Lung (tissue), 16 donors: ENCODE results near the gene CEP68. TPM values are rescaled to one million over a fixed set of nuclear protein-coding genes. Genes with fewer than 3 reads are reported as not detected.

Experiments
- ATAC-seq: fragments of 200-7000 bp; cut with Tn5 transposase; one replicate; pipeline ENCODE4 v1.9.1; 2020; ENCODE audit warnings: moderate number of reproducible peaks; ENCODE audit not compliant: insufficient read depth, low FRiP score
- DNase-seq, 3 donors: peaks; one replicate each; pipeline ENCODE4 v3.0.0-alpha.2; 2013 to 2017
- H3K27ac ChIP-seq, 2 donors: one replicate each; pipeline ENCODE4 v1.5.1; 2013; ENCODE audit warnings: mild to moderate bottlenecking in 2 of 2, moderate library complexity in 2 of 2, control low read depth in 1 of 2, inconsistent platforms in 1 of 2, low read depth in 1 of 2, low read length in 1 of 2
- H3K27me3 ChIP-seq, 3 donors: one replicate each; pipeline ENCODE4 v1.5.1; 2013; ENCODE audit warnings: low read length in 2 of 3; ENCODE audit not compliant: control insufficient read depth in 3 of 3, insufficient read depth in 3 of 3
- H3K36me3 ChIP-seq, 4 donors: one replicate each; pipeline ENCODE4 v1.5.1; 2013; ENCODE audit warnings: low read length in 4 of 4, mild to moderate bottlenecking in 1 of 4, moderate library complexity in 1 of 4; ENCODE audit not compliant: control insufficient read depth in 4 of 4, insufficient read depth in 4 of 4
- H3K4me1 ChIP-seq, 5 donors: one replicate each; pipeline ENCODE4 v1.5.1; 2013; ENCODE audit warnings: low read length in 5 of 5, mild to moderate bottlenecking in 2 of 5, moderate library complexity in 1 of 5; ENCODE audit not compliant: control insufficient read depth in 5 of 5, insufficient read depth in 5 of 5
- H3K4me3 ChIP-seq: one replicate; pipeline ENCODE4 v1.5.1; 2013; ENCODE audit warnings: mild to moderate bottlenecking, control low read depth, moderate library complexity
- H3K9ac ChIP-seq, 2 donors: one replicate each; pipeline ENCODE4 v1.5.1; 2013; ENCODE audit warnings: low read length in 2 of 2, control low read depth in 1 of 2; ENCODE audit not compliant: insufficient read depth in 1 of 2
- H3K9me3 ChIP-seq, 4 donors: one replicate each; pipeline ENCODE4 v1.5.1; 2013; ENCODE audit warnings: low read length in 3 of 4, mild to moderate bottlenecking in 1 of 4, moderate library complexity in 1 of 4; ENCODE audit not compliant: control insufficient read depth in 4 of 4, insufficient read depth in 3 of 4
- CTCF ChIP-seq: IDR thresholded peaks from 2 replicates; pipeline ENCODE4 v1.5.1; 2012; ENCODE audit warnings: mild to moderate bottlenecking; ENCODE audit errors: control extremely low read depth, extremely low read depth
- WGBS, 2 donors: extraction: QIAGEN DNeasy Blood & Tissue Kit; methylation state at CpG; one replicate each; pipeline ENCODE4 v1.1.7; 2013; 5-methylcytosine and 5-hydroxymethylcytosine counted together
- long read RNA-seq, 5 donors: transcript quantifications; one replicate each; lab custom pipeline, GENCODE V29; 2026
- polyA plus RNA-seq, 2 donors: library from polyadenylated mRNA; stranded (reverse); fragments of 200-250 nt; gene quantifications; one replicate each; pipeline ENCODE4 v1.2.1, GENCODE V29; 2013
- total RNA-seq, 2 donors: library from RNA; depleted of rRNA in 1 of 2; stranded (reverse); fragments of >200 nt in 1 of 2; gene quantifications; one replicate each; pipeline ENCODE4 v1.2.1, GENCODE V29; 2014 to 2021
- donor health status: control.
- donor health status: control.
- donor health status: Bipolar disorder and iron deficiency.
- donor health status: healthy.
- donor health status: DM: yes; HTN: yes; CAD: no.

Gene CEP68
- total RNA-seq (10 to 100 TPM; 11.5 to 28.9 TPM), polyA plus RNA-seq (1 to 10 TPM; 3.5 to 6.1 TPM)
- long read RNA-seq, donor 1, full-length matches to known transcripts: 4 of 86 reads
- long read RNA-seq, donor 1, partial matches to known transcripts: 82 of 86 reads
- long read RNA-seq, donor 1, other reads (novel, unspliced or antisense): 0 of 86 reads
- long read RNA-seq, donor 2: 0 reads
- long read RNA-seq, donor 3, full-length matches to known transcripts: 1 of 1 reads
- long read RNA-seq, donor 3, partial matches to known transcripts: 0 of 1 reads
- long read RNA-seq, donor 3, other reads (novel, unspliced or antisense): 0 of 1 reads
- long read RNA-seq, donor 4: 0 reads
- long read RNA-seq, donor 5, full-length matches to known transcripts: 1 of 6 reads
- long read RNA-seq, donor 5, partial matches to known transcripts: 5 of 6 reads
- long read RNA-seq, donor 5, other reads (novel, unspliced or antisense): 0 of 6 reads

- Histone ChIP-seq H3K4me1 (peaks cover 4 to 23% (median 9%) of the 10 kb centered on the region in 5 donors), H3K9me3 (no peaks in the 10 kb centered on the region), H3K4me3 (peak within 1 kb of the TSS; percentile 96), H3K27ac (peak within 1 kb of the TSS; percentile 90 to 91), H3K27me3 (no peaks in the 10 kb centered on the region), H3K36me3 (peaks cover 0 to 3% (median 0%) of the 10 kb centered on the region in 4 donors), H3K9ac (peak within 1 kb of the TSS; percentile 41 to 81)
- DNase-seq: peak; percentile 97 to 99 (median 98)
- TF ChIP-seq CTCF: no peak
- 0 to 1% methylated on average over 97 to 99 of the region's 99 CpGs for WGBS, 2 donors
- ATAC-seq: peak; percentile 97
Observed at GRCh38 chr2:65056215-65057053, at the start of gene CEP68. Gene CEP68 (plus strand): TSS chr2:65056416. CDS start chr2:65069445, 13,029 bp downstream.

- Histone ChIP-seq H3K4me3 (no peak overlapping the region), H3K36me3 (peaks cover 0 to 9% (median under 1%) of the 10 kb centered on the region in 4 donors), H3K9me3 (no peaks in the 10 kb centered on the region), H3K27ac (no peak overlapping the region), H3K9ac (no peak overlapping the region), H3K27me3 (no peaks in the 10 kb centered on the region), H3K4me1 (no peaks in the 10 kb centered on the region)
- ATAC-seq: no peak
- WGBS, 2 donors: 91 to 92% methylated on average over 1 of the region's 1 CpG
- DNase-seq: no peak
- no peak for TF ChIP-seq CTCF
Observed at GRCh38 chr2:65013776-65014175, 42.4 kb upstream of the CEP68 start.

- H3K36me3 ChIP-seq: peaks cover 0 to 16% (median 4%) of the 10 kb centered on the region in 4 donors
- 94 to 95% methylated on average over 5 of the region's 5 CpGs for WGBS, 2 donors
- no peak for DNase-seq
- H3K4me1 ChIP-seq: no peaks in the 10 kb centered on the region
- no peak overlapping the region for H3K4me3 ChIP-seq
- no peak overlapping the region for H3K27ac ChIP-seq
- no peak overlapping the region for H3K9ac ChIP-seq
- no peaks in the 10 kb centered on the region for H3K27me3 ChIP-seq
- no peak for ATAC-seq
- H3K9me3 ChIP-seq: no peaks in the 10 kb centered on the region
- TF ChIP-seq CTCF: no peak
Observed at GRCh38 chr2:65015731-65016130, 40.5 kb upstream of the CEP68 start.
